HG02885 (cell line): ENCODE measurements around the gene ESPN.

Source experiments
- ATAC-seq: cut with Tn5 transposase; IDR thresholded peaks from one replicate; pipeline ENCODE4 v1.9.1; 2021; ENCODE audit warnings: mild to moderate bottlenecking; ENCODE audit not compliant: unreplicated experiment, poor library complexity

Gene ESPN

DNA sequence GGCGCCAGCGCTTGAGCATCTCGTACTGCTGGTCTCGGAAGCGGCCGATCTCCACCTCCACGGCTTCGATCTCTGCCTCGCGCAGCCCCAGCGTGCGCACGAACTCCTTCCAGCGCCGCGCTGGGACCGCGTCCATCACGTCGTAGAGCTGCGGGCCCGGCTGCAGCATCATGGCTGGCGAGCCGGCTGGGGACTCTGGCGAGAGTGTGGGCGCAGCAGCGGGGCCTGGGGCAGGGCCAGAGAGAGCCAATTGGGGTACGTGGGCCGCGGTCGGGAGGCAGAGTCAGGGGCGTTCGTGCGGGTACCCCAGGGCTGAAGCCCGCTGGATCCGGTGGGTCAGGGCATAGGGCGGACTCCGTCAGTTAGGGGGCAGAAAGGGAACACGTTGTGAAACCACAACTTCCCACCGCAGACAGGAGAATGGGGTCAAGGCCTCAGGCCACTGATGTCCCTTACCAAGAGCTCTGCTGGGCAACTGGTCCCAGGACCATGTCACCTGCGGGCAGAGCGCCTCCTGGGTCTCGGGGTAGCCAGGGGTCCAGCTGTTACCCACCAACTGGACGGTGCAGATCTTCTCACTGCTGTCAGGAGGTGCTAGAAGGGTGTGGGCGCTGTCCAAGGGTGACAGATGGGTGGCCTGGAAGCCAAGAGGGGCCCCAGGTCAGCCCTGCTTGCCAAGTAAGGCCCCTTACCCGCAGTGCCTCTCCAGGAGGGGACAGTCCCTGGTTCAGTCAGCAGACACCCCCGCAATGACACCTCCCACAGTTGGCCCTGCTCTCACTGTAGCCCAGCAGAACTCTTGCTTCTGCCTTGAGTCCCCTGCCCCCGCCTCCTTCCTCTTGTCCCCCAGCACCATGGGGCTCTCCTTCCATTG, 37.2 kb downstream of the ESPN start:
- ATAC-seq, result no peak

DNA sequence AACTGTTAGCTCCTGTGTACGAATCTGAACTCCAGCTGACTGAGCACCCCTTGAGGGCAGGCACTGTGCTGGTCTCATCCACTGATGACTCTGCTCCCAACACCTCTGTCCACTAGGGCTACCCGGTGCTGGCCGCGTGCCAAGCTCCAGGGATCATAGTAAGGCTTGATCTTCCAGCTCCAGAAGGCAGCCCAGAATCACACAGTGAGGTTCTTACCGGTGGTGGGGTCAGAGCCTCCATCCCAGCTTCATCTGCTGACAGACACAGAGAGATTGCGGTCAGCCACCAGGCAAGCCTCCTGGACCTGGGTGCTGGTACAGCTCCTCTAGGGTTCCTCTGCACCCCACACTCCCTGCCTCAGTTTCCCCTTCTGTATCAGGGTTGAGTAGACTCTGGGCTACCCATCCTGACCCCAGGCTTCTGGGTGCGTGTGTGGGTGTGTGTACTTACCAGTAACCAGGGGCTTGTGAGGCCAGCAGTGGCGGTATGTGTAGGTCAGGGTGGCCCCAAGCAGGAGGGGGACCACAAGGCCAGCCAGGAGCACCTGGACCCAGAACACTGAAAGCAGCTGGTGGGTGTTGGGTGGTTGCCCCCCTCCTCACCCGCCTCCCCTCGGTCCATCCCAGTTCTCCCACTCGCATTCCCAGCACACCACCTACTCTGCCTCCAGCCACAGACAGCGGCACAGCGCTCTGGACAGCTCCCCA, 38.0 kb downstream of the ESPN start:
- ATAC-seq, result no peak

DNA sequence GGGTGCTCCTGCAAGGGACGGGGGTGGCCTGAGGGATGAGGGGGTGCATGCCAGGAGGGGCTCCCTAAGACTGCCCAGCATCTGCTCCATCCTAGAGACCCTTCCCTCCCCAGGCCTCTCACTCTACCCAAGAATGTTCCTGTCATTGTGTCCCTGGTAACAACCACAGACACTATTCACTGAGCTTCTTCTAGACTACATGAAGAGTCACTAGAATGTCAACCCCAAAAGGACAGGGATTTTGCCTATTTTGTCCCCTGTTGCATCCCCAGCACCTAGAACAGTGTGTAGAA, 38.5 kb downstream of the ESPN start:
- no peak for ATAC-seq

DNA sequence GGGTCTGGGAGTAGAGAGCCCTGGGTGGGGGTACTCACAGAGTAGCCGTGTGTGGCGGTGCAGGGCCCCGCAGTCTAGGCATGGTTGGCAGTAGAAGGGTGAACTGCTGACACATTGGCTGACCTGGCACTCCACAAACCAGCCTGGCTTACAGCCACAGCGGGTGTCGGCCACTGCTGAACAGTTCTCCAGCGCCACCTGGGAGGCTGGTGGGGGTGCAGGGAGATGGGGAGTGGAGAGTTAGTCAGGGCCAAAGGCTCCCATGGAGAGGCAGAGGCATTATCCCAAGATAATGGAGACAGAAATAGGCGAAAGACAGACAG, 39.9 kb downstream of the ESPN start:
- ATAC-seq, result no peak

DNA sequence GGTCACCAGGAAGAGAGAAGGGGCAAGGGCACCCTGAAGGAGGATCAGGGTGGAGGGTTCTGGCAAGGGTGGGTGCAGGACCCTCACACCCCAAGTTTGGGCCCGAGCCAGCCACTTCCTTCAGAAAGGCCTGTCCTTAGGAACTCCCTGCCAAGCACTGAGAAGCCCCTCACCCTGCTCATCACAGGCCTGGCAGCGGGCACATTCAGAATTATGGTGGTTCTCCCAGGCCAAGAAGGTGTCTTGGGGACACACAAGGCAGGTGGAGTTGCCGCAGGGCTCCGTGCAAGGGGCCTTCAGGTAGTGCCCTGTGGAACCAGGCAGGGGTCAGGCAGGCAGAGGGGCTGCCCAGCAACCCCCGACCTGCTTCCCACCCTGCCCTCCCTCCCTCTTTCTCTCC, 40.3 kb downstream of the ESPN start:
- ATAC-seq, result no peak

DNA sequence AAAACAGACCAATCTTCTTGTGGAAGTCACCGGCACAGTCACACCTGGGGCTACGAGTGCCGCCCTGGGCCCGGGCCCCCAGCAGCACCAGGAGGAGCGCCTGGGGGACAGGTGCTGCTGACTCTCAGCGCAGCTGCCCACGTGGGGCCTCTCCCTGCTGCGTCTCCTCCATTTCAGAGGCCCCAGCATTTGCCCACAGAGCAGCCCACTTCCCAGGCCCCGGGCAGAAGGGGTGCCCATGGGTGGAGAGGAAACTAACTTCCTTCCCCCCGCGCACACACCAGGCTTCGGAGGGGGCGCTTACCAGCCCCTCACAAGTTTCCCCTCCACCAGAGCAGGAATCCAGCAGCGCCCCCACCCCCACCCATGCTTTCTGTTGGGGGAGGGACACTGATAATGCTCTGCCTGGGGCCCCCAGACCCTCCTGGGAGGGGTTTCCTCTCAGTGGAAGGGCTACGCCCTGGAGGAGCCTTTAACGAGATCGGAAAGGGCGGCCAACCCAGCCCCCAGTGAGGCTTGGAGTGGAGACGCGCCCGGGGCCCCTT, 41.0 kb downstream of the ESPN start:
- no peak for ATAC-seq

DNA sequence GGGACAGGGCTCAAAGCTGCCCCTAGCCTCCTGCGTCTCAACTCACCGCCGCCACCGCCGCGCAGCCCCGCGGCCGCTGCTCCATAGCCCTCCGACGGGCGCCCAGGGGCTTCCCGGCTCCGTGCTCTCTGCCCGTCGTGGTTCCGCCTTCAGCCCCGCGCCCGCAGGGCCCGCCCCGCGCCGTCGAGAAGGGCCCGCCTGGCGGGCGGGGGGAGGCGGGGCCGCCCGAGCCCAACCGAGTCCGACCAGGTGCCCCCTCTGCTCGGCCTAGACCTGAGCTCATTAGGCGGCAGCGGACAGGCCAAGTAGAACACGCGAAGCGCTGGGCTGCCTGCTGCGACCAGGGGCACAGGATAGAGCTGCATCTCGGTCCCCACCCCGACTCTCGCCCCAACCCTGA, 41.4 kb downstream of the ESPN start, which contains the start of gene TNFRSF25:
TNFRSF25 (minus strand) TSS at position 151 of the 400 bp plus-strand sequence; CDS start at position 85, 66 bp downstream.
- ATAC-seq, result no peak

DNA sequence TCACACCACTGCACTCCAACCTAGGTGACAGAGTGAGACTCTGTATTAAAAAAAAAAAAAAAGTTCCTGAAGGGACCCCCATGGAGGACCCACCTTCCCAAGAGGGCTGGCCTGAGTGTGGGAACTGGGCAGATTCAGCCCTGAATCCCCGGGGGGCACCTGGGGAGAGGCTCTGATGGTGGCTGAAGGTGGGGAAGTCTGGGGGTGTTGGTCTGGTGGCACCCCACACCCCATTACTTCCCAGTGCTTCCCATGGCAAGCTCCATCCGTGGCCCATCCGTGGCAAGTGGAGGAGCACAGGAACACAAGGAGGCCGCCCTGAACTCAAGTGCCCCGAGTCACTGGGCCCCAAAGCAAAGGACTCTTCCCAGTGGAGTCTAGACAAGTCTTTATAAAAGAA, 42.2 kb downstream of the ESPN start:
- no peak for ATAC-seq

DNA sequence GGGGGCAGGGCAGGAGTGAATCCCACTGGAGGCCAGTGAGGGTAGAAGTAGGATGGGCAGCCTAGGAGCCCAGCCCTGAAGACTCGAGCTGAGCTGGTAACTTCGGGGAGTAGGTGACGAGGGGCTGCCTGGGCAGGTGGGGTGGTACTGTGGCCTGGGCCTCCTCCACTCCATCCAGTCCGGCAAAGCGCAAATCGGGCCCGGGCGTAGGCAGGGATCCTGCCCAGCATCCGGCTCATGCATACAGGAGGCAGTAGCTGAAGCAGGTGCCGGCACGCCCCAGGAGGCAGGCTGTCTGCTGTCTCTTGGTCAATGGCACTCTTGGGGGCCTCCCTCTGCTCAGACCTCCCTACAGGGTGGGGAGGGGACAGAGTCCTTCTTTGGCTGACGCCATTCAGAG, 42.6 kb downstream of the ESPN start:
- no peak for ATAC-seq

DNA sequence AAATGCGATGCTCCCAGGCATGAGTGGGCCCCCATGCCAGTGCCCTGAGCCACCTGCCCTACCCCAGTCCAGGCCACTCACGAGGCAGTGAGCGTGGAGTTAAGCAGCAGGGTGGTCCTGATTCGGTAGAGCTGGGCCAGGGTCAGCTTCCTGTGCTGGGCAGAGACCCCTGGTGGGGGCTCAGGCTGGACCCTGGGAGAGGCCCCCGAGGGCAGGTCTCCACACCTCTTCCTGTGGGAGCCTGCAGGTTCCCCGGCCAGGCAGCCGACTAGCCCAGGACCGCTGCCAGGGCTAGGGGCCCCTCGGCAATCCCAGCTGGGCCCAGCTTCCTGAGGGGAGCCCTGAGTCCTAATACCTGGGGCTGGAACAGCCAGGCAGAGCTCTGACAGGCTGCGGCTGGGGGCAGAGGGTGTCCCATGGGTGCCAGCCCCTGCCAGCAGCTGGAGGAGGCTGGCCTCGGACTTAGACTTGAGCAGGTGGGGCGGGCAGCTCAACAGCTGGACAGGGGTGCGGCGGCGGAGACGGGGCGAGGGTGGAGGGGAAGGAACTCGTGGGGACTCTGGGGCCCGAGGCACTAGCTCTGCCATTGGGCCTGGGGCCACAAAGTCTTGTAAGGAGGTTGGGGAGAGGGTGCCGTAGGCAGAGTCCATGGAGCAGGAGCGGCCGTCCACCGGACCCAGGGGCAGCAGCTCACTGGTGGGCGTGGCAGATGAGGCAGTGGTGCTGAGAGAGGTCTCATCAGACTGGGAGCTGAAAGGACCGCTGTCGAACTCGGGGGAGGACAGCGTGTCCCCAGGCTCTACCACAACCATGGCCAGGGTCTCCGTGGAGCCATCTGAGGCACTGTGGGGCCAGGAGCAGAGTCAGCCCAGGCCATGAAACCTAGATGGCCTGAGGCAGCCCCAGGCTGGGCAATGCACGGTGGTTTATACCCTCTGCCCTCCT, 43.4 kb downstream of the ESPN start:
- ATAC-seq, result no peak

DNA sequence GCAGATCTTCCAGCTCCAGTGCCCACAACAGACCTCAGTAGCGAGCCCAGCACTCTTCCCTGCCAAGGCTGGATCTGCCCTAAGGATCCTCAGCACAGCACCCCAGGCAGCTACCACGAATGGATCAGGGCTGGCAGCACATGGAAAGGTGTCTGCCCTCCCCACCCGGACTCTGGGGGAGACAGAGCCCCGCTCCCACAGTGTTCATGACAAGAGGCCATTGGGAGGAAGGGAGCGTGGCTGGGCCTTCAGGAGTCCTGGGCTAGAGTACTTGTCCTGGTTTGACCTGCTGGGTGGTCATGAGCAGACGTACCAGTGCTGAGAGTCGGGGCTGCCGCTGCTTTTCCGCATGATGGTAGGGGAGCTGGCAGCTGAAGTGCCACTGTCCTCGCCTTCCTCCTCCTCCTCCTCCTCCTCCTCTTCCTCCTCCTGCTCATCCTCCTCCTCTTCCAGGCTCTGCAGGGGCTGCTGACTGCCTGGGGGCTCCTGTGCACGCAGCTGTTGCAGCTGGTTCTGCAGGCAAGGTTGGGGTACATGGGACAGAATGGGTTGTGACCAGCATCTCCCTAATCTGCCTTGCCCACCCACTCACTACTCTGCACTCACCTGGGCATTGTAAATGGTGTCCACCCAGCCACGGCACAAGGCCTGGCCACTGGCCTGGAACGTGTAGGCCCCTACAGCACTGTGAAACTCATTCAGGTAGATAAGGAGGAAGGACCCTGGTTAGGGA, 44.3 kb downstream of the ESPN start:
- ATAC-seq, result no peak

DNA sequence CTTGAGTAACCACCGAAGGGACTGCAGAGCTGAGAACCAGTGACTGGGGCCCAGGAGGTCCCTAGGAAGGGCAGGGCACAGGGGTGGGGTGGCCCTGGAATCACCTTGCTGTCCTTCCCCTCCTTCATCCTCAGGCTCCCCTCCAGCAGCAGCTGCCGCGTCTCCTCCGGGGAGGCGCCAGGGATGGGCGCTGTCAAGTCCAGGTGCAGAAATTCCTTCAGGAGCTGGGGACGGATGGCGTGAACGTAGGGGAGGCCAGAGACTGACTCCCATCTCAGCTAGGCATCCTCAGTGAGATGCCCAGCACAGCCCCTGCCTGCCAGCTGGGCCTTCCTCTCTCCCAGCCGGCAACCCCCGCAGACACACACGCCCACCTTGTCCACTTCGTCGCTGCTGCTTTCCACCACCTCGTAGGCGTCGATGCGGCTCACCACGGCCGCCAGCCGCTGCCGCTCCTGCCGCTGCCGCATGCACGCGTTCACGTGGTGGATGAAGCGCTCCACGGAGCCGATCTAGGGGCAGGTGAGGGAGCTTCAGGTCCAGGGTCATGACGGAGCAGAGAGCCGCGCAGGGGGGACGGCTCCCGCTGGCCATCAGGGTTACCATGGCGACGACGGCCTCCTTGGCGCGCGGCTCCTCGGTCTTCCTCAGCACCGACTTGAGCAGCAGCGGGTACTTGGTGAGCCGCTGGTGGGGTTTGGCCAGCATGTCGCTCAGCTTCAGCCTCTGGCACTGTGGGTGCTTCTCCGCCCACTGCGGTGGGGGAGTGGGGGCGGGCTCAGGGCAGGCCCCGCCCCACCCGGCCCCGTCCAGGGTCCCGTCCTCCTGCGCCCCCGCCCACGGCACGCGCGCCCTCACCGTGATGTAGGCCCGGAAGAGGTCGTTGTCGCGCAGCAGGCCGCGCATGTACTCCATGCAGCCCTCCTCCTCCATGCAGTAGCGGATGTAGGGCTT, 45.8 kb downstream of the ESPN start:
- ATAC-seq, result no peak

DNA sequence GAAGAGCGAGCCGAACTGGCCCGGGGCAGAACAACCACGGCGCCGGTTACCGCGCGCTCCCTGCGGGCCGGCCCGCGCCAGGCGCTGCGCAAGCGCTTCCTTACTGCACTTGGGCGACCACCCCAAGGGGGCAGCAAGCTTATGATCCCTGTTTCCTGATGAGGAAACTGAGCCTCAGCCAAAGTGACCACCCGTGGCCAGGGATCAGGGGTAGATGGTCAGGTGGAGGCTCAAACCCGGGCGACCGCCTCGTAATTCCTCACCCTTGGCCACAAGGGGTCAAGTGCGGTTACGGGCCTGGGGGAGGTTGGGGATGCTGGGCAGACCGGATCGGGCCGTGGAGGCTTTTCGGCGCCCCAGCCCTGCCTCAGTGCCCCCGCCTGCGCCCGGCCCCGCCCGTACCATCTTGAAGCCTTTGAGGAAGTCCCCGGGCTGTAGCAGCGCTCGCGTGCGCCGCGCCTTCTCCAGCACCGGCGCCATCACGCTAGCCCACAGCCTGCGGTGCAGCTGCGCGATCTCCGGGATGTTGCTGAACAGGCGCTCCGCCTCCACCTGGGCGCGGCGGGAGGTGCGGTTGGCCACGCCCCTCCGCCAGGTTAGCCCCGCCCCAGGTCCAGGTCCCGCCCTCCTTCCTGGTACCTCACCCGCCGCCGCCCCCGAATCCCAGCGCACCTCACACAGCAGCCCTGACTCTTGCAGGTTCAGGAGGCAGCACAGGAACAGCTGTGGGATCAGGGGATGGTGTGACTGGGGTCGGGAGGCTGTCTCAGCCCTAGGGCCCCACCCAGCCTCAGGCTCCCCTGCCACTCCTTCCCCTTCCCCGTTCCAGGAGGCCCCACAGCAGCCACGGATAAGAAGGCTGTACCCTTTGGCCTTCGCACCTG, 46.8 kb downstream of the ESPN start:
- no peak for ATAC-seq

DNA sequence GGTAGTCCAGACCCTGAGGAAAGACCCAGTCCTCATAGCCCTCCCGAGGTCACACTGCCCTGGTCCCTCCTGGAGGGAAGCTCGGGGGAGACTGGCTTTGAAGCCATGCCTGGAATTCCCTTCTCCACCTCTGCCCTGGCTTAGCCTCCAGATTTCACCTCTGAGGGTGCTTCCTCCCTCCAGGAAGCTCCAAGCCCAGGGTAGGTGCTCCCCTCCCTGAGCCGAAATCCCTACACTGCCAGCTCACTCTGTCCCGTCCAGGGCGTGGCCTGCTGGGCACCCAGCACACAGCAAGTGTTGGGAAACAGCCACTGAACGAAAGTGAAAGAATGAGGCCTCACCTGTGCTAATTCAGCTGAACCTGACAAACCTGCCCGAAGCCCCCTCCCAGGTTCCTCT, 47.4 kb downstream of the ESPN start:
- ATAC-seq, result no peak

DNA sequence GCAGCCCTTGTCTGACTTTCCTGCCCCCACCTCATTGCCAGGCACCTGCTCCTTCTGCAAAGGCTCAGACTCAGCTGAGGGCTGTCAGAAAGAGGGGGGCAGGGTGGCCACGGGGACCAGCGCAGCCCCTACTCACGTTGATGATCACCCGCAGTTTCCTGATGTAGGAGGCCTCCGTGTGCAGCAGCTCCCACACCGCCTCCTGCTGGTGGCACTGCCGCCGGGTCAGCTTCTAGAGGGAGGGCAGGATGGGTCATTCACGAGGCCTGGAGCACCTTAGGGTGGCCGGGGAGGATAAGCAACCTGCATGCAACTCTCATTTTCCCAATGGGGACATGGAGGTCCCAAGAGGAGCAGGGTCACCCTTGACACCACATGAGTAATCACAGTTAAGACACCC, 47.8 kb downstream of the ESPN start:
- ATAC-seq, result no peak

DNA sequence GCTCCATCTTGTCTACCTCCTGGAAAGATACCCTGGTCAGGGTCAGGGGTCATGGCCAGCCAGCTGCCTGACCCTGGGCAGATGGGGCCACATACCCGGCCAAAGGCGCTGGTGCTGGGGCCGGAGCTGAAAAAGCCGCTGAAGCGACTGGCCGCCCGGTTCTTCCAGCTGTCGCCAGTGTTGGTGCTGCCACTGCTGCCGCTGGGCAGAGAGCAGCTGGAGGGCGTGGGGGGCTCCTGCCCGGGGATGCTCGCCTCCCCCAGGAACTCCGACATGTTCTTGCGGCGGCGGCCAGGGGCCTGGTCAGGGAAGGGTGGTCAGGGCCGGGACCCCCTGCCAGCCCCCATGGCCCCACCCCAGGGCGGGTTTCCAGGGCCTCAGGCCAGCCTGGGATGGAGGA, 48.6 kb downstream of the ESPN start:
- no peak for ATAC-seq

DNA sequence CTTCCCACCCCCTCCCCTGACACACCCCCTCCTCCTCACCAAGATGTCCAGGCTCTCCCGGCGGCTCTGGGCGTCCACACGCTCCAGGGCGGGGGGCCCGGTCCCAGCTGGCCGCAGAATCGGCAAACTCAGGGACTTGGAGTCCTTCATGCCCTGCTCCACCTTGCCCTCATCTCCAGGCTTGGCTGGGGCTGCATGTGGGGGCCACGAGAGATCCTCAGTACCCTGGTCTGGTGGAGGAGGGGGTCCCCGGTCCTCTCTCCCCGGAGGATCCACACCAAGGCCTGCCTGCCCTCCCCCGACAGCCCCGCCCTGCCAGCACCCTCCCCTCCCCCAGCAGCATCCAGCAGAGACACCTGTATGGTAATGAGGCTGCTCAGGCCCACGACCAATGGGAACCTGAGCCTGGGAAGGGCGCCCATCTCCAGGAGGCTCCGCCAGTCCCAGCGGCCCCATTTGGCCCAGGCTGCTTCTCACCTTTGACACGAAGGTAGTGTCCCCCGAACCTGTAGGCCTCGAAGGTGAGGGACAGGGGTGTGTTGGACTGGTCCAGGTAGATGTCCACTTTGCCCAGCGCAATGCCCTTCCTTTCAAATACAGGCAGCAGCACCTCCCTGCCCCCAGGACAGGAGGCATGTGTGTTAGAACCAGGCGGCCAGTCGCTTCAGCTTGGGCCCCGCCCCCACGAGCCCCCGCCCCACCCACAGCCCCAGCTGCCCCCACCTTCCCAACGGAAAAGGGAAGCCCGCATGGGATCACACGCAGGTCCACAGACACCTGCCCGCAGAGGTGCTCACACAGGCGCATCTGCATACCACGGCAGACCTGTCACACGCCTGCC, 49.6 kb downstream of the ESPN start:
- ATAC-seq, result no peak
